Measurements from ENCODE around the gene CLCF1.

Gene CLCF1

DNA sequence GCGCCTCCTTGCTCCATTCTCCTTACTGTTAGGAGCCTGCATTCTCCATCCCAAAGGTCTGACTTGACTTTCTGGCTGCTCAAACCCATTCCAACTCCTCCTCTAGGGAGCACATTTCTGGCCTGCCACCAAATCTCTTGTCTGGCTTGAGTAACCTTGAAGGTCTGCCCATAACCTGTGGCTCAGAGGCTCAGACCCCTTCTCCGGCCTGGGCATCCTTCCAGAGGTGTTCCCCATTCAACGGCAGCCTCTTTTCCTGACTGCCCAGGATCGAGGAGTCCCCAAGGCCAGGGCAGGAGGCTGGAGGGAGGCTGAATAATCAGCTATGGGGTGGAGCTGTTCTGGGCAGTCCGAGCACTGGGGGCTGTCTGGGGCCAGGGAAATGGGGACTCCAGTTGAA is 20.6 kb upstream of the CLCF1 start:
- no peak for DNase-seq

GRCh38 chr11:67393437-67393836 is 20.0 kb upstream of the CLCF1 start:
- DNase-seq, result no peak

GRCh38 chr11:67392183-67392715 is 18.9 kb upstream of the CLCF1 start:
- no peak for DNase-seq

GRCh38 chr11:67391304-67392182 is 18.1 kb upstream of the CLCF1 start, which contains the start of gene RAD9A:
TSS of gene RAD9A (plus strand) at chr11:67391986. CDS start at chr11:67392045, 59 bp downstream.
- DNase-seq, result peak; percentile 94

DNA sequence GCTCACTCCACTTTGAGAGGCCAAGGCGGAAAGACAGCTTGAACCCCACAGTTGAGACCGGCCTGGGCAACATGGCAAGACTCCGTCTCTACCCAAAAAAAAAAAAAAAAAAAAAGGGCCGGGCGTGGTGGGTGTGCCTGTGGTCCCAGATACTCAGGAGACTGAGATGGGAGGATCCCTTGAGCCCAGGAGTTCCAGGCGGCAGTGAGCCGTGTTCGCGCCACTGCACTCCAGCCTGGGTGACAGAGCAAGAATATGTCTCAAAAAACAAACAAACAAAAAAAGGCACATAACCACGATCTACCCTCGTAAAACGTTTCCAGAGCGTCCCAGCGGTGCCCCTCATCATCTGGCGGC is 17.5 kb upstream of the CLCF1 start:
- DNase-seq, result no peak

DNA sequence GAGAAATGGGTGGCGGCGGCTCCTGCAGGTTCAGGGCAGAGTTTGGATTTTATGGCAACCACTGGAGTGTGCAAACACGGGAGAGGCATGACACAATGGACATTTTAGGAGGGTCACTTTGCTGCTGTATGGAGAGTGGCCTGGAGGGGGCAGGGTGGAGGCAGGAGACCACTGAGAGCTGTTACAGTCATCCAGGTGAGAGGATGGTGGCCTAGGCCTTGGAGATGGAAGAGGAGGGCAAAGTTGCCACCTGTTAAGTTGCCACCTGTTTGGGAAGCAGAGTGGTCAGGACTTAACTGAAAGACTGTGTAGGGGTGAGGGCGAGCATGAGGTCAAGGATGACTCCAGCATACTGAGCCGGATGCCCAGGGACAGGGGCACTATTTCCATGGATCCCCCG is 16.1 kb upstream of the CLCF1 start:
- no peak for DNase-seq

GRCh38 chr11:67387518-67387917 is 14.1 kb upstream of the CLCF1 start:
- DNase-seq, result no peak

DNA sequence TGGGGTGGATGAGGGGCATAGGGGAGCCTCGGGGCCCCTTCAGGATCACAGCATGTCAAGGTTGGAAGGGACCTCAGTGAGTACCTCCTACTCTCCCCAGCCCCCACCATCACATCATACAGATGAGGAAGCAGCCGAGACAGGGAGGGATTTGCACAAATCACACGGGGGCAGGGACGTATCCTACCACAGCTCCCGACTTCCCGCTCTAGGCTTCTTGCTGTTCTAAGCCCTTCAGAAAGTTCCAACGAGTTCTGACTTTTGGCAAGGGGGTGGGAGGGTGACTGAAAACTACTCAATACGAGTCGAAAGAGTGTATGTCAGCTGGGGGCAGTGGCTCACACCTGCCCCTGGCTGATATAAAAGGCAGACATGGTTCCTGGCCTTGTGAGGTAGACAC is 13.7 kb upstream of the CLCF1 start:
- DNase-seq, result no peak

- no peak for DNase-seq
Observed at GRCh38 chr11:67384851-67385366, 11.5 kb upstream of the CLCF1 start.

GRCh38 chr11:67382276-67383136 is 9.1 kb upstream of the CLCF1 start:
- DNase-seq, result no peak

- no peak for DNase-seq
Observed at GRCh38 chr11:67381244-67381972, 8.0 kb upstream of the CLCF1 start.

DNA sequence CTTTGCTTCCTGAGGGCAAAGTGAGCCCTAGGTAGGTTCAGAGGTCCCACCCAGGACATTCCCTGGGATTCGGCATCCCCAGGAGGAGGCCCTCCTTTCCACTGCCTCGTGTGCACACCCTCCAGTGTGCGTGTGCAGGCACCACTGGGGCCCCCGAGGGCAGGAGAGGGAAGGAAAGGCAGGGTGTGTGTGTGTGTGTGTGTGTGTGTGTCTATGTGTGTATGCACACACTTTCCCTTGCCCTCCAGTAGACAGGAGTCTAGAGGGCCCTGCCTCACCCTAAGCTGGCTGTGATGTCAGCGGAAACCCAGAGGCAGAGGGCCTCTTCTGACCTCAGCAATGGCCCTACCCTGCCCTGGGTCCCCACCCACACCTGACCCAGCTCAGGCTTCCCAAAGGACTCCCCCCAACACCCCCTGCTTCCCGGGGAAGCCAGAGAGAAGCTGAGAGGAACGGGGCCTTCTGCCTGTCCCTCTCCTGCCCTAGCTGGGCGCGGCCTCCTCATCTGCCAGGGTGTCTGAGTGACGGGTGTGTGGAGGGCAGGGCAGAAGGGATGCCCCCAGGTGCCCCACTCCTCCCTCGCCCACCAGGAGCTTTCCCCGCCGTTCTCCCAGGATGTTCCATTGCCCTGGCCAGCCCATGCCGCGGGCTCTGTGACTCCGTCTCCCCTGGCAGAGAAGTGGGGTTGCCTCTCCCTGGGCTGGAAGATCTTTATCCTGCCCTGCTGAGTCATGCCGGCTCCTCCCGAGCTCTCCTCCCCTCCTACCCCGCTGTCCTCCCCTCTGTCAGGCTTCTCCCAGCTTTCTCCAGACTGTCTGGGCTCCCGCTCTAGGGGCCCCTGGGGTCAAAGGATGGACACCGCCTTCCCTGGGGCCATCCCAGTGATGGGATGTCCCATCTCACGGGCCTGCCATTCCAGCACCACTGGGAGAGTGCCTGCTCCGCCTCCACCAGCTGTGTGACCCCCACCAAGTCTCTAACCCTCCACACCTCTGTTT is 6.0 kb upstream of the CLCF1 start:
- DNase-seq, result no peak

GRCh38 chr11:67378544-67378943 is 5.1 kb upstream of the CLCF1 start:
- DNase-seq, result no peak

DNA sequence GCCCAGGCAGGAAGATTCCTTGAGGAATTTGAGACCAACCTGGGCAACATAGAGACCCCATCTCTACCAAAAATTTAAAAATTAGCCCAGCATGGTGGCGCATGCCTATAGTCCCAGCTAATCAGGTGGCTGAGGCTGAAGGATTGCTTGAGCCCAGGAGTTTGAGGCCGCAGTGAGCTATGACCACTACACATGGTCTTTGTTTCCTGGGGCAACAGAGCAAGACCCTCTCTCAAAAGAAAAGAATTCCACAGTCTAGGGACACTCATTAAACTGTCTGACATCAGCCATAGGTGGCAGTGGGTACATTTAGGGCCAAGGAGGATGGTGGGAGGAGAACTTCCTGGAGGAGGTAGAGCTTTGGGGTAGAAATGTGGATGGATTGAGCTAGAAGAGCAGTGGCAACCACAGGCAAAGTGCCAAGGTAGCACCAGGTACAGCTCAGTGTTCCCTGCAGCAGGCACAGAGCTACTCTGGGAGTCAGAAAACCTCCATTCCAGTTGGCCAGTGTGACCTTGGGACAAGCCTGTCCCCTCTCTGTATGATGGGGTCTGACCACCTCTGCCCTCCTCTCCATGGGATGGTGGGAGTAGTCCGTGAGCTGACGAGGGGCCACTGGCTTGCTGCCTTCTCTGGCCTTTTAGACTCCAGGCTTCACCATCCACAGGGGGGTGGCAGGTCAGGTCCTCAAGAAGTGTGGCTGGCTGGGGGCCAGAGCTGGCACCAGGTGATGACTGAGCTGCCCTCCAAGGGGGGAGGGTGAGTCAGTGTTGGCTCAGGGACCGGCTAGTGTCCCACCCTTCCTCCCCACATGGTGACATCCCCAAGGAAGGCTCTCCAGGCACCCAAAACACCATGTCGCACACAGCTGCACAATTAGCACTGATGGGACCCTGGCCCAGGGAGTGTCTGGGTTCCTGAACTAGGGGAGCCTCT is 3.7 kb upstream of the CLCF1 start:
- DNase-seq, result no peak

DNA sequence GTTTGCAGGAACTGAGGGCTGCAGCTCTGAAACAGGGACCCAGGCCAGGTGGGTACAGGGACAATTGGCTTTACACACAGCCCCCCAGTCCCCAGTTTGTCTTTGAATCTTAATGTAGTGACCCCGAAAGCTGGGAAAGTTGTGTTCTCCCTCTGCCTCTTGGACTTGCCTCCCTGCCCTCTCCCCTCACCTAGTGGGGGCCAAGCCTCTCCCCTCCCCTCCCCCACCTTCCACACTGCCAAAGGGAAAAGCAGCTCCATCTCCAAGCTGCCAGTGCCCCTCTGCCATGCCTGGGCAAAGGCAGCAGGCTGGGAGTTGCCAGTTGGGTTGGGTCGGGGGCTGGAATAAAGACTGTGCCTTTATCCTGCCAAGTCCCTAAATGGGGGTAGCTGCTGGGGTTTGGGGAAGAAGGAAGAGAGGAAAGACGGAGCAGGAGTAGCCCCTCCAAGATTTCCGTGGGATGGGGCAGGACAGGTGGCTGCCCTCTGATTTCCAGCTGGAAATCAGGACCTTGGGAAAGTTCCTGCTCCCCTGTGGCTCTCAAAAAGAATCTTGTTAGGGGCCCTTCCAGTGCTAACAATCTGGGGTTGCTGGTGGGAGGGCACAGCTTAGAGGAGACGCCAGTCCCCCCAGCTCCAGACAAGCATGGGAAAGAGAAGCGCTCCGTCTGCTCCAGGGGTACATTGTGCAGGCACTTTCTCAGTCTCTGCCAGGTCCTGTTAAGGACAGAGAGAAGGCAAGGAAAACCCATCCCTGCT is 2.8 kb upstream of the CLCF1 start:
- DNase-seq, result no peak

GRCh38 chr11:67375320-67376055 is 2.1 kb upstream of the CLCF1 start:
- DNase-seq, result no peak

DNA sequence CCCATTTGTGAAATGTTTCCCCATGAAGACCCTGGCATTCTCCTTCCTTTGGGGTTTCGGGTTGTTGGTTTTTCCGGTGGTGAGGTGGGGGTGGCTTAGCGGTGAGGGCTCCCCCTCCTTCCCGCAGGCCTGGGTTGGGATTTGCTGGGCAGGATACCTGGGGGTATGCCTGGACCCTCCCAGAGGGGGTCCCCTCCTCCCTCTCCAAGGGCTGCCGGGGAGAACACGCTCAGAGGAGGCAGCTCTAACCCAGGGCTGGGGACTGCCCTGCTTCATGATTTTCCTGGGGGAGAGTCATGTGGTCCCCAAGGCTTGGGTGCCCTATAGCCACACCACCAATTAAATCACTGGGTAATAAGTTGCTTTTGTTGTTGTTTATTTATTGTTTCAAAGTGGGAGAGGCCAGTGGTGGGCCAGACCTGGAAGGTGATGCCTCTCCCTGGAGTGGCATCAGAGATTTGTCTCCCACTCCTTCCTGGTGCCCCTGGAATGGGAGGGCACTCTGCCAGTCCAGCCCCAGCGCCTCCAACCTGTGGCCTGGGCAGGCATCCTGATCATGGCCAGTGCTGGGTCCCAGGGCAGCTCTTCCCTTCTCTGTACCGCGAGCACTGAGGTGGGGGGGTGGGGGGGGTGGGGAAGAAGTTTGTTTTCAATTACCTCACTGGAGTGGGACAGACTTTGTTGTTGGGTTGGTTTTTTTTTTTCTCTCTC is 1.3 kb upstream of the CLCF1 start:
- no peak for DNase-seq

Data from activated gamma-delta T cell (primary cell).